GM21367 (cell line): ENCODE results near the gene EGFR.
A peak's percentile ranks its signal among the peaks of the same experiment; 100 is the strongest.

ENCODE experiments used
- ATAC-seq: cut with Tn5 transposase; IDR thresholded peaks from one replicate; pipeline ENCODE4 v1.9.1; 2021; ENCODE audit not compliant: unreplicated experiment

EGFR gene

GRCh38 chr7:55121249-55121648 is 102.4 kb downstream of the EGFR start:
- ATAC-seq = no peak

GRCh38 chr7:55122263-55122662 is 103.4 kb downstream of the EGFR start:
- ATAC-seq = no peak

- no peak for ATAC-seq
These were observed 106.4 kb downstream of the EGFR start for GRCh38 chr7:55124989-55125875.

GRCh38 chr7:55127135-55127551 is 108.3 kb downstream of the EGFR start:
- no peak for ATAC-seq

- ATAC-seq = no peak
These were observed 108.8 kb downstream of the EGFR start for GRCh38 chr7:55127622-55128081.

GRCh38 chr7:55128693-55129394 is 110.0 kb downstream of the EGFR start:
- no peak for ATAC-seq

- no peak for ATAC-seq
These were observed 111.0 kb downstream of the EGFR start for GRCh38 chr7:55129541-55130394.

GRCh38 chr7:55130395-55131141 is 111.8 kb downstream of the EGFR start:
- ATAC-seq = no peak

- ATAC-seq = no peak
These were observed 112.5 kb downstream of the EGFR start for GRCh38 chr7:55131142-55131929.

- no peak for ATAC-seq
These were observed 113.7 kb downstream of the EGFR start for GRCh38 chr7:55132550-55132889.

GRCh38 chr7:55132890-55133551 is 114.2 kb downstream of the EGFR start:
- no peak for ATAC-seq

- no peak for ATAC-seq
These were observed 115.0 kb downstream of the EGFR start for GRCh38 chr7:55133630-55134358.

GRCh38 chr7:55134359-55134725 is 115.5 kb downstream of the EGFR start:
- no peak for ATAC-seq

- ATAC-seq = no peak
These were observed 116.0 kb downstream of the EGFR start for GRCh38 chr7:55134786-55135185.

GRCh38 chr7:55135462-55135861 is 116.6 kb downstream of the EGFR start:
- ATAC-seq = no peak

GRCh38 chr7:55138663-55139062 is 119.8 kb downstream of the EGFR start:
- no peak for ATAC-seq

- peak; percentile 96 for ATAC-seq
These were observed 121.6 kb downstream of the EGFR start for GRCh38 chr7:55140221-55140940.

- ATAC-seq = peak; percentile 34
These were observed 122.1 kb downstream of the EGFR start for GRCh38 chr7:55140941-55141278.
